NCI-H1436 (cell line): Measurements from ENCODE around the gene CHRNB2.

Experiments
- DNase-seq: peaks from one replicate; lab custom pipeline; 2025; lab: John Stamatoyannopoulos, UW

Gene CHRNB2

GRCh38 chr1:154553056-154554030, 14.2 kb upstream of the CHRNB2 start:
- no peak for DNase-seq

DNA sequence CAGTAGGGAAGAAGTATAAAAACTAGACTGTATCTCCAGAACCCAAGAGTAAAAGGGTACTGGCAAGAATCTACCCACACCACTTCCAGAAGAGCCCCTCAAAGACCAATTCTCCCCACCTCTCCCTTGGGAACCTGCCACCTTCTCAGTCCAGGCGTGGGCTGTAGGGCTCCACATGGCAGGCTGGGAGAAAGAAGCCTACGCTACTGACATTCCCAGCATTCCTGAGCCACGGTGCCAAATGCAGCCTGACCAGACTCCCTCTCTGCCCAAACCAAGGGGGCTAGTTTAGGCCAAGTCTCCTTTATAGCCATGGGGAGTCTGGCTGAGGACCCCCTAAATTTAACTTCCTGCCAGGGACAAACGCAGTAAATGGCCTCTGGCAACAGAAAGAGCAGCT, 11.2 kb upstream of the CHRNB2 start:
- DNase-seq: no peak

DNA sequence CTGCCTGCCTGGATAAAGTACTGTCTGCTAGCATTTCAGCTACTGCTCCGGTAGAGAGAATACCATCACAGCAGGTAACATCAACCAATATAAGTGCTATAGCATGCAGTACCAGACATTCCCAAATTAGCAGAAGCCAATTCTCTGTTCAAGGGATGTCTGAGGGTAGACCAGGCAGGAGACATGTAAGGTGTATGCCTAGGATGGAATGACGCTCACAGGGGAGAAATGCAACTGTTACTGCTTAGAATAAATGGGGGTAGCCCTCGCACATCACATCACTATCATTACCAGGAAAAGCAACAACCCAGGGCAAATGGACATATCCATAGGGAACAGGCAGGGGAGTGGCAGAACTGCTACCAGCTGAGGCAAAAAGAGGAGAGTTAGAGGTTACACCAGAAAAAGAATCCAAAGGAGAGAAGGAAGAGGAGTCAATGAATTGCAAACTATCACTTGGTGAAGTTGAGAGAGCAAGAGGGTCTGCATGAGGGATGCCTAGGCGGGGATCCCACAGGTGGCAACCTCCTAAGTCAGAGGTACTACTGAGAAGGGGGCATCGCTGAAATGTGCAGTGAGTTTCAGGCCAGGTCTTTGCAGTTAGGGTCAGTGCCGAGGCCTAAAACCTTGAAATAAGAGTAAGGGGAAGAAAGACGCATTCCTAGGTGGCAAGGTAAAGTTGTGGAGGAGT, 10.2 kb upstream of the CHRNB2 start:
- DNase-seq: no peak

DNA sequence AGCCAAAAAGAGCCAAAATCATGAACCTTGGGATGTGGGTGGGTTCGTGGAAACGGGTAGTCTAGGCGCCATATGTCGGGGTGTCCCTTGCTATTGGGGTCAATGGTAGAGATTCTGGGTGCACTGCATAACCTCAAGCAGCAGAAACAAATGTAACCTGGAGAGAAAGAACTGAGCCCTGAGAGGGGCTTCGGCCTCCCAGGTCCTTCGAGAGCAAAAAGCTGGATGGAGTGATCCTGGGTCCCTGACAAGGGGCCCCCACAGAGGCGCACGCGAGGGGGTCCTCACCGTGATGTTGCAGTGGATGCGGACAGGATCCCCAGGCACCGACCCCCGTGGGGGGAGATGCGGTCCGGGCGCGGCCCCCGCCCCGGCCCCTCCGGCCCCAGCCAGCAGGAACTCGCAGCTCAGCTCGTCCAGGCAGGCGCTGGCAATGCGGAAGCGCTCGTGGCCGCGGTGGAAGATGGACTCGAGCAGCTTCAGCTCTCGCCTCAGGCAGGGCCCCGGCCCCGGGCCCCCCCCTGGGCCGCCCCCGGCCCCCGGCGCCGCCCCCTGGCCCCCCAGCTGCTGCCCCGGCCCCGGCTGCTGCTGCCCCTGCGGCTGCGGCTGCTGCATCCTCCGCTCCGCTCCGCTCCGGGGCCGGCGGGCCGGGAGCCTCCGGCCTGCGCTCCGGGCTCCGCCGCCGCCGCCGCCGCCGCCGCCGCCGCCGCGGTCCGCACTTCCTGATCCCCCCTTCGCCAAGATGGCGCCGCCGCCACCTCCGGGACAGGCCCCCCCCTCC, 9.4 kb upstream of the CHRNB2 start, which contains the start of gene UBE2Q1:
Gene UBE2Q1, minus strand, starts transcription at position 724 of the 781 bp plus-strand sequence. Its CDS starts 109 bp downstream, at position 615.
- no peak for DNase-seq

GRCh38 chr1:154558720-154559465, 8.7 kb upstream of the CHRNB2 start:
- DNase-seq: peak; percentile 98

- DNase-seq: peak; percentile 87
Observed at GRCh38 chr1:154559466-154560044, 8.0 kb upstream of the CHRNB2 start.

GRCh38 chr1:154565876-154566275, 1.7 kb upstream of the CHRNB2 start:
- DNase-seq: no peak

GRCh38 chr1:154568157-154568815, 708 bp downstream of the CHRNB2 start:
- no peak for DNase-seq

- DNase-seq: no peak
Observed at GRCh38 chr1:154571244-154571963, 3.8 kb downstream of the CHRNB2 start.

DNA sequence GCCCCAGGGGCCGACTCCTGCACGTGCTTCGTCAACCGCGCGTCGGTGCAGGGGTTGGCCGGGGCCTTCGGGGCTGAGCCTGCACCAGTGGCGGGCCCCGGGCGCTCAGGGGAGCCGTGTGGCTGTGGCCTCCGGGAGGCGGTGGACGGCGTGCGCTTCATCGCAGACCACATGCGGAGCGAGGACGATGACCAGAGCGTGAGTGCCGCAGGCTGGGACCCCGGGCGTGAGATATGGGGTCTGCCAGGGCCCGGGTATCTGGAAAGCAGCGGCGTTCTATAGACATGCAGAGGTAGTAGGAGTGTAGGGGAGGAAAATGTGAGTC, 4.3 kb downstream of the CHRNB2 start:
- no peak for DNase-seq

DNA sequence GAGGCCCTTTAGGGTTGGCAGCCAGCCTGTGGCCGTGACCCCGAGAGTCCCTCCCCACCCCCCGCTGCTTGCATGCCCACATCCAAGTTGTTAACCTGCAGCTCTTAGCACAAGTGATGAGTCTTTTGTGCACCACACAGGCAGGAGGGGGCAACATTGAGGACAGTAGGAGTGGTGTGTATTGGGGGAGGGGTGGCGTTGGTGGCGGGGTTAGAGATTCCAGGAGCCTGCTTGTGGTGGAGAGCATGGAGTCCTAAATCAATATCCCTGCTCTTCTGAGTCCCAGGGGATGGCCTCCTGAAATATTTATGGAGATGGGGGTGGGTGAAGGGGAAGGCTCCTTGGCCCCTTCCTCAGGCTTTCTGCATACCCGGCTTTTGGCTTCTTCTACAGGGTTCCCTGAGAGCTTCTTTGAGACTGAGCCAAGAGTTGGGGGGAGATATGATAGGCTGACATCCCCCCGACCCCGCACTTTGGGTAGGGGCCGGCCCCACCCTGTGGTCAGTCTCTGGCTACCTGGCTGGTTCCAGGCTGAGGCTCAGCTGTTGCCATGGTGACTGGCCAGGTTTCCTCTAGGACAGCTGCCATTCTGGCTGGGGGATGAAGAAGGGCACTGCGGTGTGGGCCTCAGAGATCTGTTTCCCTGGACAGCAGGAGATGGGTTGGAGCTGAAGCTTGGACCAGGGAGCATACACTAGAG, 5.0 kb downstream of the CHRNB2 start:
- no peak for DNase-seq

GRCh38 chr1:154573168-154573510, 5.6 kb downstream of the CHRNB2 start:
- no peak for DNase-seq

DNA sequence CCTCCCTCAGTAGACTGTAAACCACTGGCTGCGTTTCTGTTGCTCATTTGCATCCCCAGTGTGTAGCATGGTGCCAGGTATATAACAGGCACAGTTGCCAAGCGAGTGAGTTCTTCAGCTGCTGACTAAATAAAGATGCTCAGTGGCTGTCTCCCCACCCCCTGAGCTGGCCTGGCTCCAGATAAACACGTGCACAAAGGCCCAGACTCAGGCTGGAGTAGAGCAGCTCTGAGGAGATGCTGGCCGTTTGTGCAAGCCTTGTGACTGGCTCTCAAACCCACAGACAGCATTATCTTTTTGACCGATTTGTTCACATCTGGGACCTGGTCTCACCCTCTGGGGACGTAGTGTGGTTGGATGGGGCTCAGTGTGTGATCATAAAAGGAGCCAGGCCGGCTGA, 7.1 kb downstream of the CHRNB2 start:
- no peak for DNase-seq

DNA sequence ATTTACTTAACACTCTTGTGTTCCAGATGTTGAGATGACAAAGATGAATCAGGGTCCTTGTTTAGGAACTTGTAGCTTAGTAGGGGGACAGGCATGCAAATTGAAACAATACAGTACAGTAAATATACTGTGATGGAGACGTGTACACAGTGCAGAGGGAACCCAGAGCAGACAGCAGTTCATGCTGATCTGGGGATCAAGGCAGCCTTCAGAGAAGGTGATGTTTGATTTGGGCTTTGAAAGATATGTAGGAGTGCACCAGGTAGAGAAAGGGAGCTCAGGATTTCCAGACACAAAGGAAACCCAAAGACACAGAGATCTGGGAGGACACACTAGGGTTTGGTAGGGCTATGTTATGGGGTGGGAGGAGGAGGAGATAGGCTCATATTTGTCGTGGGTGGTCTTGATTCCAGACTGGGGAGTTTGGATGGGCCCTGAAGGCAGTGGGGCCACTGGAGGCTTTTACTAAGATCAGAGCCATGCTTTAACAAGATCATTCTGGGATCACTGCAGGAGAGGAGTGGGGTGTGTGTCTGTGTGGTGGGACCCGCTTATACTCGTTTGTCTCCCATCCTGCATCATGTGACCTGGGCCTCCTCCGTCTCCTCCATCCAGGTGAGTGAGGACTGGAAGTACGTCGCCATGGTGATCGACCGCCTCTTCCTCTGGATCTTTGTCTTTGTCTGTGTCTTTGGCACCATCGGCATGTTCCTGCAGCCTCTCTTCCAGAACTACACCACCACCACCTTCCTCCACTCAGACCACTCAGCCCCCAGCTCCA, 7.8 kb downstream of the CHRNB2 start:
- DNase-seq: no peak

GRCh38 chr1:154575951-154576566, 8.5 kb downstream of the CHRNB2 start:
- no peak for DNase-seq

DNA sequence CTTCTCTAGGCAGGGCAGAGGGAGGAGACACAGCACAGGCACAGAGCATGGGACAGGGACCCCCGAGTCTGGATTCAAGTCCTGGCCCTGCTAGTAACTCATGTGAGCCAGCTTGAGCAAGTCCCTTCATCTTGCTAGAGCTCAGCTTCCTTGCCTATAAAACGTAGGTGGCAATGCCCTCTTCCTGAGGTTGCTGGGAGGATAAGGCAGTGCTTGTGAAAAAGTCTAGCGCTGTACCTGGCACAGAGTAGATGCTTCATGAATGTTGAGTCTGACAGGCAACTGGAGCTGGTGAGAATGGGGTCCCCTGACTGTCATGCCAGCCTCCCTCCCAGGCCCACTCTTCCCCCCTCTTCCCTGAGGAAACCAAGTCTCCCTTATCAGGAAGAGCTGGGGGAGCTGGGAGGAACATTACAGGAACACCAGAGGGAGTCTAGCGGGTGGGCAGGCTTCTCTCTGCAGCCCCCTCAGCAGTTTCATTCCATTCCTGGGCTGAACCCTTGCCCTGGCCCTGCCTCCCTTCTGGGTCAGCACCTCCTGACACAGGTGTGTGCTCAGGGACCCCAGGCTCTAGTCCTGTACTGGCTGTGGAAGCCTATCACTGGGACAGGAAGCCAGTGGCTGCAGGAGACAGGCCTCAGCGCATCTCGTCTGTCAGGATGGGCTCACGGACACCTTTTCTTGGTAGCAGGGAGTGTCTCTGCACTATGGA, 9.9 kb downstream of the CHRNB2 start:
- no peak for DNase-seq

GRCh38 chr1:154578058-154578418, 10.5 kb downstream of the CHRNB2 start:
- no peak for DNase-seq

- DNase-seq: no peak
Observed at GRCh38 chr1:154579374-154579773, 11.8 kb downstream of the CHRNB2 start.
